Activated T-cell treated with anti-CD3 and anti-CD28 coated beads for 48 hours (primary cell): ENCODE data around the gene TDRD9.

Experiments used
- DNase-seq: peaks from one replicate; pipeline ENCODE4 v3.0.0-alpha.2; 2020; ENCODE audit warnings: low read depth

TDRD9 gene

GRCh38 chr14:104034976-104035699 lies 106.9 kb downstream of the TDRD9 start:
- DNase-seq: no peak

GRCh38 chr14:104036212-104036611 lies 108.0 kb downstream of the TDRD9 start:
- DNase-seq: no peak

GRCh38 chr14:104037074-104037473 lies 108.8 kb downstream of the TDRD9 start:
- DNase-seq: no peak

- DNase-seq: no peak
Observed at GRCh38 chr14:104037903-104038302, 109.6 kb downstream of the TDRD9 start.

GRCh38 chr14:104039214-104039613 lies 111.0 kb downstream of the TDRD9 start:
- no peak for DNase-seq

GRCh38 chr14:104040539-104040938 lies 112.3 kb downstream of the TDRD9 start:
- no peak for DNase-seq

- DNase-seq: no peak
Observed at GRCh38 chr14:104041430-104042104, 113.3 kb downstream of the TDRD9 start.

- no peak for DNase-seq
Observed at GRCh38 chr14:104044016-104044415, 115.8 kb downstream of the TDRD9 start.

GRCh38 chr14:104047761-104048160 lies 119.5 kb downstream of the TDRD9 start:
- no peak for DNase-seq

- DNase-seq: no peak
Observed at GRCh38 chr14:104048758-104049507, 120.7 kb downstream of the TDRD9 start.

- no peak for DNase-seq
Observed at GRCh38 chr14:104049576-104050240, 121.5 kb downstream of the TDRD9 start.

- no peak for DNase-seq
Observed at GRCh38 chr14:104051092-104051813, 123.0 kb downstream of the TDRD9 start.

- no peak for DNase-seq
Observed at GRCh38 chr14:104054222-104054905, 126.1 kb downstream of the TDRD9 start.

GRCh38 chr14:104062281-104062680 lies 134.0 kb downstream of the TDRD9 start:
- DNase-seq: no peak

- DNase-seq: no peak
Observed at GRCh38 chr14:104064003-104064402, 135.7 kb downstream of the TDRD9 start.

- DNase-seq: no peak
Observed at GRCh38 chr14:104066279-104066678, 138.0 kb downstream of the TDRD9 start.

GRCh38 chr14:104066719-104067295 lies 138.6 kb downstream of the TDRD9 start:
- DNase-seq: no peak

- DNase-seq: no peak
Observed at GRCh38 chr14:104069541-104069940, 141.3 kb downstream of the TDRD9 start.

- no peak for DNase-seq
Observed at GRCh38 chr14:104072586-104072985, 144.3 kb downstream of the TDRD9 start.

- DNase-seq: no peak
Observed at GRCh38 chr14:104073764-104074163, 145.5 kb downstream of the TDRD9 start.
